T47D (cell line): ENCODE measurements around the gene TCTN1.
"Not testable (repeated sequence)": the region's sequence is repeated elsewhere in the genome, so short reads cannot be mapped to it uniquely, and the experiment has no call there.

Experiments used
- DNase-seq, 2 experiments: peaks; one replicate each; pipeline versions ENCODE4 v3.0.0 to v3.0.0-alpha.2; 2011 to 2012; ENCODE audit warnings: low read depth in 1 of 2, low spot score in 1 of 2
- JUND ChIP-seq: IDR thresholded peaks from 2 replicates; pipeline ENCODE4 v1.6.1; 2012; ENCODE audit warnings: low read depth
- in situ Hi-C: cut with HindIII; loops from 2 replicates; pipeline ENCODE4 v1.10.0; 2016; ENCODE audit warnings: low sequenced_read_pairs, low pct_unique_long_range_greater_than_20kb

TCTN1 gene

GRCh38 chr12:110578694-110579534 lies 35.0 kb upstream of the TCTN1 start:
- no peak for TF ChIP-seq JUND
- in situ Hi-C loops: no loop called here
- no peak for DNase-seq

GRCh38 chr12:110579535-110580253 lies 34.2 kb upstream of the TCTN1 start:
- no peak for TF ChIP-seq JUND
- in situ Hi-C loops: no loop called here
- no peak for DNase-seq

- no peak for DNase-seq
- in situ Hi-C loops: no loop called here
- no peak for TF ChIP-seq JUND
Measured at GRCh38 chr12:110581931-110582275, 32.0 kb upstream of the TCTN1 start.

DNA sequence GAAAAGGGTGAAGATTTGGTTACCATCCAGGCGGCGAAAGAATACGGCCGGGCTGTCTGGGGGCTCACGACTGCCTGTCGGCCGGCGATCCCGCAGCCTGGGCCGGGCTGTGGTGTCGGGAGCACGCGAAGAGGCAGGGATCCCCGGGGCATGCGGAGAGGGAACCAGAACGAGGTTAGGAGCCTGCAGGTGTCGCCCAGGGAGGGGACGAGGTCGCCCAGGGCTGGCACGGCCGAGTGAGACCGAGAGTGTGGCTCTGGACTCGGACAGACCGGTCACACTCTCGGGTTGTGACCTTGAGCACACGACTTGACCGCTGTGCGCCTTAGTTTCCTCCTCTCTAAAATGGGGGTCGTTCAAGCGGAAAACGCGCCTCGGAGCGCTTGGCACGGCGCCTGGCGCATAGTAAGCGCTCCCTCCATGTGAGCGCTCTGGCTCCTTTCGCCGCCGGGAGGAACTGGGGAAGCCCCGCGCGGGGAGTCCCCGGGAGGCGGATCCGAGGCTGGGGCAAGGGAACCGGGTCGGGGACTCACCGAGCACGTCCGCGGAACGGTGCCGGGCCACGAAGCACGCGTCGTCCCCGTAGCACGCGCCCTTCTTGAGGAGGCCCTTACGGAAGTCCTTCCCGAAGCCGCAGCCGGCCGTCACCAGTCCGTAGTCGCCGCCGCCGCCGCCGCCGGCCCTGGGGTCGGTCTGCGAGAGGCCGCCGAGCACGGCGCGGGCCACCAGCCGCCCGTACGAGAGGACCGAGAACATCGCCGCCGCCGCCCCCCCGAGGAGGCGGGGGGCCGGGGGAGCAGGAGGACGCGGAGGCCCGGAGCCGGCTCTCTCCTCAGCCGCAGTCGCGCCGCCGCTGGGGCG lies 31.4 kb upstream of the TCTN1 start:
- no peak for TF ChIP-seq JUND
- peak in 1 of 2 experiments; percentile 60 for DNase-seq
- in situ Hi-C loops: no loop called here

- TF ChIP-seq JUND: no peak
- DNase-seq: peak; percentile 82 to 97
- in situ Hi-C loops: no loop called here
Measured at GRCh38 chr12:110583137-110584059, 30.5 kb upstream of the TCTN1 start, which contains the start of gene PPTC7. Gene PPTC7, minus strand, starts transcription at chr12:110583318. Its CDS starts 287 bp downstream, at chr12:110583031.

GRCh38 chr12:110585231-110585799 lies 28.6 kb upstream of the TCTN1 start:
- DNase-seq: peak in 1 of 2 experiments; percentile 65
- TF ChIP-seq JUND: no peak
- in situ Hi-C loops: no loop called here

- in situ Hi-C loops, DNase-seq: not testable (repeated sequence)
Measured at GRCh38 chr12:110587102-110587501, 26.8 kb upstream of the TCTN1 start.

DNA sequence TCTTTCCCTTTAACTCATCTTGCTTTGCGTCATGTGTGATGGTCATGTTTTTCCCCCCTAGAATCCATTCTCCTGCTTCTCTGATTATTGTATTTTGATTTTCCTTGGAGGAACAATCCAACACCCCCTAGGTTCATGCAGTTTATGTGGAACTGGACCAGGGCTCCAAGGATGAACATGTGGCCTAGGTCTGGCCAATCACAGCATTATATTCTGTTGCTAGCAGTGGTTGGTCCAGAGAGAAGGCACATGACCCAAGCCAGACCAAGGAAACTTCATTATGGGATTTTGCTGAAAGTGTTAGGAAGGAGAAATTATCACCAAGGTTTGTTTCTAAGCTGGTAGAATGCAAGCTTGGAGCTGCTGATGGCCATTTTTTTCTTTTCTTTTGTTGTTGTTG lies 23.9 kb upstream of the TCTN1 start:
- DNase-seq: no peak
- TF ChIP-seq JUND: no peak

GRCh38 chr12:110590806-110591326 lies 23.1 kb upstream of the TCTN1 start:
- TF ChIP-seq JUND: no peak
- in situ Hi-C loops: no loop called here
- no peak for DNase-seq

More for the DNA sequence above, 23.9 kb upstream of the TCTN1 start:
- in situ Hi-C loops: no loop called here

- in situ Hi-C loops: no loop called here
- TF ChIP-seq JUND: no peak
- peak in 1 of 2 experiments; percentile 64 for DNase-seq
Measured at GRCh38 chr12:110591451-110592051, 22.4 kb upstream of the TCTN1 start.

- in situ Hi-C loops: no loop called here
- TF ChIP-seq JUND: no peak
Measured at GRCh38 chr12:110592078-110592477, 21.9 kb upstream of the TCTN1 start.

GRCh38 chr12:110592919-110593318 lies 21.0 kb upstream of the TCTN1 start:
- DNase-seq, in situ Hi-C loops: not testable (repeated sequence)

More at GRCh38 chr12:110592078-110592477, 21.9 kb upstream of the TCTN1 start:
- no peak for DNase-seq
